Cardiac septum (tissue), 1 donor: ENCODE data around the gene CR1L. TPM values are rescaled to one million over a fixed set of nuclear protein-coding genes. Genes with fewer than 3 reads are reported as not detected.
"Not testable (repeated sequence)": the region's sequence is repeated elsewhere in the genome, so short reads cannot be mapped to it uniquely, and the experiment has no call there.

Source experiments
- DNase-seq: peaks from one replicate; pipeline ENCODE4 v3.0.0-alpha.2; 2020; ENCODE audit warnings: low spot score
- intact Hi-C: fragments of 100-400 bp; cut with DNase I; formaldehyde crosslinking; loops from one replicate; pipeline ENCODE4 v1.14.0; 2022
- total RNA-seq: library from RNA; stranded (reverse); fragmentation: NEBNext Ultra II Directional; extraction: Animal tissue kit (Norgen Biotek cat#: 25700); gene quantifications from one replicate; pipeline ENCODE4 v1.2.1, GENCODE V29; 2021
- donor health status: DM: no; HTN: no; CAD: no.

Gene CR1L
- total RNA-seq, 1 donor from 2014 or later: not detected

- intact Hi-C loops, DNase-seq: not testable (repeated sequence)
Measured at GRCh38 chr1:207737503-207738157, 92.7 kb downstream of the CR1L start.

- DNase-seq, intact Hi-C loops: not testable (repeated sequence)
Measured at GRCh38 chr1:207738158-207738659, 93.3 kb downstream of the CR1L start.

- no peak for DNase-seq
- intact Hi-C loops: no loop called here
Measured at GRCh38 chr1:207740207-207740606, 95.3 kb downstream of the CR1L start.

- DNase-seq: no peak
- intact Hi-C loops: no loop called here
Measured at GRCh38 chr1:207742850-207743555, 98.1 kb downstream of the CR1L start.

- intact Hi-C loops: no loop called here
- no peak for DNase-seq
Measured at GRCh38 chr1:207744000-207744534, 99.1 kb downstream of the CR1L start.

GRCh38 chr1:207745285-207745684 is 100.4 kb downstream of the CR1L start:
- DNase-seq: no peak
- intact Hi-C loops: no loop called here

- intact Hi-C loops: no loop called here
- no peak for DNase-seq
Measured at GRCh38 chr1:207745839-207746767, 101.2 kb downstream of the CR1L start.

- no peak for DNase-seq
- intact Hi-C loops: no loop called here
Measured at GRCh38 chr1:207747627-207748492, 102.9 kb downstream of the CR1L start.

GRCh38 chr1:207748737-207749528 is 104.0 kb downstream of the CR1L start:
- no peak for DNase-seq
- intact Hi-C loops: no loop called here

- intact Hi-C loops: loop anchor here (5.0 kb wide), 1 partner anchor 57 kb away; no protein-coding TSS in a partner anchor
- no peak for DNase-seq
Measured at GRCh38 chr1:207750631-207751305, 105.8 kb downstream of the CR1L start.

GRCh38 chr1:207751463-207751789 is 106.5 kb downstream of the CR1L start:
- not testable (repeated sequence) for DNase-seq
- intact Hi-C loops: loop anchor here (5.0 kb wide), 1 partner anchor 56 kb away; no protein-coding TSS in a partner anchor

- intact Hi-C loops: loop anchor here (5.0 kb wide), 1 partner anchor 55 kb away; no protein-coding TSS in a partner anchor
- peak; percentile 97 for DNase-seq
Measured at GRCh38 chr1:207751790-207752455, 107.0 kb downstream of the CR1L start, which contains the start of gene CD46. CD46 (plus strand) TSS chr1:207752054; CDS start chr1:207752213, 159 bp downstream.

- peak; percentile 79 for DNase-seq
- intact Hi-C loops: loop anchor here (5.0 kb wide), 1 partner anchor 55 kb away; no protein-coding TSS in a partner anchor
Measured at GRCh38 chr1:207752456-207752998, 107.6 kb downstream of the CR1L start.

GRCh38 chr1:207753611-207754010 is 108.7 kb downstream of the CR1L start:
- intact Hi-C loops: loop anchor here (5.0 kb wide), 1 partner anchor 54 kb away; no protein-coding TSS in a partner anchor

GRCh38 chr1:207754011-207754410 is 109.1 kb downstream of the CR1L start:
- no peak for DNase-seq
- intact Hi-C loops: loop anchor here (5.0 kb wide), 1 partner anchor 53 kb away; no protein-coding TSS in a partner anchor

More at GRCh38 chr1:207753611-207754010, 108.7 kb downstream of the CR1L start:
- no peak for DNase-seq
